Thyroid gland (tissue), 4 donors: ENCODE measurements around the gene HK1.

Experiments used
- CTCF ChIP-seq, 6 experiments: fragments of 200-600 bp in 3 of 6; fragments of 450-650 bp in 3 of 6; sonication (generic) in 3 of 6; IDR thresholded peaks; one replicate each; pipeline ENCODE4 v1.5.1; 2016 to 2019; ENCODE audit warnings: antibody characterized with exemption in 6 of 6, mild to moderate bottlenecking in 2 of 6, inconsistent platforms in 1 of 6, moderate library complexity in 1 of 6
- POLR2A ChIP-seq, 2 donors: fragments of 450-650 bp; IDR thresholded peaks; one replicate each; pipeline ENCODE4 v1.6.1; 2017; ENCODE audit warnings: antibody characterized with exemption in 2 of 2, mild to moderate bottlenecking in 2 of 2, moderate library complexity in 1 of 2

GRCh38 chr10:69327463-69328379 is 49.4 kb downstream of the HK1 start:
- TF ChIP-seq POLR2A (IDR thresholded peaks at IDR 0.05) (peak in 1 of 2 donors; percentile 95), CTCF (IDR thresholded peaks at IDR 0.05) (no peak)
